IMR-90 (cell line): Measurements from ENCODE around the gene SPEF2. TPM values are rescaled to one million over a fixed set of nuclear protein-coding genes. Genes with fewer than 3 reads are reported as not detected.

Source experiments
- ATAC-seq: fragments of 200-7000 bp; cut with Tn5 transposase; 2 replicates; pipeline ENCODE4 v1.9.1; 2020; ENCODE audit warnings: low read depth, mild to moderate bottlenecking, moderate library complexity
- BruUV-seq: library from RNA; stranded (reverse); fragments of 400-500 nt; replicated peaks from 2 replicates; lab custom pipeline; 2021; lab: Mats Ljungman, UMichigan
- CTCF ChIA-PET: fragments of 300-600 bp; formaldehyde crosslinking; extraction: SDS; loops from one replicate; lab custom pipeline; 2021; ENCODE audit warnings: antibody characterized with exemption; lab: Yijun Ruan, JAX
- POLR2A ChIA-PET: fragments of 300-600 bp; sonication (Branson Sonifier 250); formaldehyde crosslinking; loops from one replicate; lab custom pipeline; 2022; ENCODE audit warnings: antibody characterized with exemption; ENCODE audit not compliant: unreplicated experiment; lab: Charles Lee
- DNase-seq: peaks from one replicate; pipeline ENCODE4 v3.0.0; 2013
- H2AFZ ChIP-seq: replicated peaks from 2 replicates; pipeline ENCODE3; 2013; ENCODE audit warnings: low read length, mild to moderate bottlenecking; ENCODE audit not compliant: poor library complexity
- H2AK5ac ChIP-seq: 2 replicates; pipeline ENCODE4 v1.6.1; 2013; ENCODE audit warnings: low read depth, low read length, inconsistent platforms
- H2AK9ac ChIP-seq: replicated peaks from 2 replicates; pipeline ENCODE3; 2013; ENCODE audit warnings: mild to moderate bottlenecking, low read depth, low read length, moderate library complexity; ENCODE audit not compliant: poor library complexity
- H2BK120ac ChIP-seq: 2 replicates; pipeline ENCODE4 v1.6.1; 2013; ENCODE audit warnings: low read depth, low read length, inconsistent platforms
- H2BK15ac ChIP-seq: 3 replicates; pipeline ENCODE4 v1.6.1; 2013; ENCODE audit warnings: low read depth, low read length, inconsistent platforms
- H2BK20ac ChIP-seq: 2 replicates; pipeline ENCODE4 v1.6.1; 2013; ENCODE audit warnings: low read depth, mild to moderate bottlenecking, inconsistent platforms, low read length, moderate library complexity
- H2BK5ac ChIP-seq: 2 replicates; pipeline ENCODE4 v1.6.1; 2013; ENCODE audit warnings: mild to moderate bottlenecking, low read depth, low read length, inconsistent platforms; ENCODE audit not compliant: poor library complexity, severe bottlenecking
- H3K14ac ChIP-seq: replicated peaks from 2 replicates; pipeline ENCODE4 v1.6.1; 2013; ENCODE audit warnings: low read depth, low read length, inconsistent platforms
- H3K18ac ChIP-seq: 2 replicates; pipeline ENCODE4 v1.6.1; 2013; ENCODE audit warnings: low read depth, low read length, control low read depth
- H3K23ac ChIP-seq: 2 replicates; pipeline ENCODE4 v1.6.1; 2013; ENCODE audit warnings: low read depth, low read length, inconsistent platforms
- H3K27ac ChIP-seq: 2 replicates; pipeline ENCODE4 v1.5.1; 2013; ENCODE audit warnings: mild to moderate bottlenecking, control low read depth, low read length; ENCODE audit not compliant: insufficient read depth
- H3K27me3 ChIP-seq: 2 replicates; pipeline ENCODE4 v1.6.1; 2013; ENCODE audit warnings: low read length; ENCODE audit not compliant: control insufficient read depth, insufficient read depth
- H3K36me3 ChIP-seq: 2 replicates; pipeline ENCODE4 v1.6.1; 2013; ENCODE audit warnings: low read length, mixed read lengths; ENCODE audit not compliant: control insufficient read depth, insufficient read depth
- H3K4ac ChIP-seq: 2 replicates; pipeline ENCODE4 v1.6.1; 2013; ENCODE audit warnings: low read depth, low read length, inconsistent platforms
- H3K4me1 ChIP-seq: 2 replicates; pipeline ENCODE4 v1.6.1; 2013; ENCODE audit warnings: low read length, mixed read lengths; ENCODE audit not compliant: control insufficient read depth, insufficient read depth
- H3K4me2 ChIP-seq: 2 replicates; pipeline ENCODE4 v1.6.1; 2013; ENCODE audit warnings: low read depth, mild to moderate bottlenecking, control low read depth, low read length, moderate library complexity
- H3K4me3 ChIP-seq: 2 replicates; pipeline ENCODE4 v1.5.1; 2013; ENCODE audit warnings: low read depth, mild to moderate bottlenecking, control low read depth, low read length, moderate library complexity; ENCODE audit not compliant: insufficient read depth
- H3K56ac ChIP-seq: 2 replicates; pipeline ENCODE4 v1.6.1; 2013; ENCODE audit warnings: low read length, inconsistent platforms; ENCODE audit not compliant: insufficient read depth; ENCODE audit errors: extremely low read depth
- H3K79me1 ChIP-seq, 2 experiments: 2 replicates each; pipeline ENCODE4 v1.6.1; 2013; ENCODE audit warnings: low read length in 2 of 2, inconsistent platforms in 1 of 2, low read depth in 1 of 2
- H3K9ac ChIP-seq: 2 replicates; pipeline ENCODE4 v1.6.1; 2013; ENCODE audit warnings: low read depth, low read length, control low read depth
- H3K9me1 ChIP-seq: 2 replicates; pipeline ENCODE4 v1.6.1; 2013; ENCODE audit warnings: low read length, inconsistent platforms; ENCODE audit not compliant: insufficient read depth
- H3K9me3 ChIP-seq: 2 replicates; pipeline ENCODE4 v1.6.1; 2013; ENCODE audit warnings: low read length; ENCODE audit not compliant: control insufficient read depth, insufficient read depth
- H4K20me1 ChIP-seq: 2 replicates; pipeline ENCODE4 v1.6.1; 2013; ENCODE audit warnings: low read length, inconsistent platforms; ENCODE audit not compliant: insufficient read depth
- H4K5ac ChIP-seq: 2 replicates; pipeline ENCODE4 v1.6.1; 2013; ENCODE audit warnings: mild to moderate bottlenecking, low read depth, low read length, control low read depth
- H4K8ac ChIP-seq, 2 experiments: 2 replicates each; pipeline ENCODE4 v1.6.1; 2013; ENCODE audit warnings: low read depth in 2 of 2, low read length in 2 of 2, control low read depth in 1 of 2, inconsistent platforms in 1 of 2
- H4K91ac ChIP-seq: 2 replicates; pipeline ENCODE4 v1.6.1; 2013; ENCODE audit warnings: low read depth, low read length, inconsistent platforms; ENCODE audit not compliant: insufficient read depth
- FOS ChIP-seq: fragments of 150-350 bp; IDR thresholded peaks from 2 replicates; pipeline ENCODE4 v1.6.1; 2016; ENCODE audit warnings: low read depth, low read length
- MAFK ChIP-seq: IDR thresholded peaks from 2 replicates; pipeline ENCODE4 v1.6.1; 2012; ENCODE audit warnings: low read depth, low read length, improper control_type of control experiment
- MXI1 ChIP-seq: IDR thresholded peaks from 2 replicates; pipeline ENCODE4 v1.6.1; 2012; ENCODE audit warnings: low read depth, mild to moderate bottlenecking, low read length, moderate library complexity, borderline replicate concordance
- POLR2A ChIP-seq: IDR thresholded peaks from 2 replicates; pipeline ENCODE4 v1.6.1; 2012; ENCODE audit warnings: mild to moderate bottlenecking, low read depth, low read length
- RCOR1 ChIP-seq: IDR thresholded peaks from 2 replicates; pipeline ENCODE4 v1.6.1; 2012; ENCODE audit warnings: mild to moderate bottlenecking, low read length, improper control_type of control experiment; ENCODE audit not compliant: insufficient replicate concordance
- SMC3 ChIP-seq: fragments of 150-350 bp; IDR thresholded peaks from 2 replicates; pipeline ENCODE4 v1.6.1; 2016; ENCODE audit warnings: low read depth, mild to moderate bottlenecking, antibody characterized with exemption, low read length, moderate library complexity
- WGBS, 2 experiments: methylation state at CpG; one replicate each; pipeline versions ENCODE4 v1.1.5 to v1.1.7; 2013; ENCODE audit warnings: missing lambda C conversion rate in 2 of 2; ENCODE audit not compliant: insufficient read length in 1 of 2; ENCODE audit errors: extremely low coverage in 2 of 2; 5-methylcytosine and 5-hydroxymethylcytosine counted together
- dilution Hi-C: fragments of 300-500 bp; cut with HindIII; formaldehyde crosslinking; loops from one replicate; pipeline ENCODE4 v1.14.3; 2018; ENCODE audit warnings: low sequenced_read_pairs; ENCODE audit not compliant: unreplicated experiment
- in situ Hi-C: fragments of 300-500 bp; cut with MboI; formaldehyde crosslinking; loops from 3 replicates; pipeline ENCODE4 v1.14.3; 2019; ENCODE audit warnings: low sequenced_read_pairs, inconsistent platforms, mixed read lengths
- intact Hi-C: fragments of 100-400 bp; cut with micrococcal nuclease; formaldehyde crosslinking; loops from 2 replicates; pipeline ENCODE4 v1.10.0; 2022
- polyA plus RNA-seq, 3 experiments: library from polyadenylated mRNA; depleted of rRNA; stranded (reverse); fragments of >200 nt; gene quantifications; 2 replicates each; pipeline ENCODE4 v1.2.3, GENCODE V29; 2012; ENCODE audit warnings: low replicate concordance in 1 of 3
- total RNA-seq: library from RNA; depleted of rRNA; stranded (reverse); fragments of >200 nt; gene quantifications from 2 replicates; pipeline ENCODE4 v1.2.3, GENCODE V29; 2012
- TF ChIP-seq, protein P1 (sequence below): fragments of 150-350 bp; IDR thresholded peaks from 2 replicates; pipeline ENCODE4 v1.6.1; 2017; ENCODE audit warnings: mild to moderate bottlenecking, antibody characterized with exemption, low read length, low read depth

SPEF2 gene
- total and polyA plus RNA-seq, 2 of the 4 experiments (the other 2 are of a cell fraction): 1.7 to 2.3 TPM

DNA sequence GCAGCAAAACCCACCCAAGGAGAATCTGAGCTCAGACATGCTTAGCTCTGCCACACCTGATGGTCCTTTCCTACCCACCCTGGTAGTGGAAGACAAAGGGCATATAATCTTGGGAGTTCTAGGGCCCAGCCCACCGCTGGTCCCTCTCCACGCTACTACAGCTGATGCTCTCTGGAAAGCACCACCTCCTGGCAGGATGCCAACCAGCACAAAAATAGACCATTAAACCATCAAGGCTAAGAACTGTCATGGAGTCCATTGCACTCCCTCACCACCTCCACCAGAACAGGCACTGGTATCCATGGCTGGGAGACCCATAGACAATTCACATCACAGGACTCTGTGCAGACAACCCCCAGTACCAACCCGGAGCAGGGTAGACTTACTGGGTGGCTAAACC lies 128.0 kb downstream of the SPEF2 start:
- H4K5ac ChIP-seq: no peak overlapping the region
- no peak for TF ChIP-seq RCOR1
- no peak for TF ChIP-seq POLR2A
- TF ChIP-seq FOS: no peak
- no peak for TF ChIP-seq MXI1
- TF ChIP-seq, protein P1, sequence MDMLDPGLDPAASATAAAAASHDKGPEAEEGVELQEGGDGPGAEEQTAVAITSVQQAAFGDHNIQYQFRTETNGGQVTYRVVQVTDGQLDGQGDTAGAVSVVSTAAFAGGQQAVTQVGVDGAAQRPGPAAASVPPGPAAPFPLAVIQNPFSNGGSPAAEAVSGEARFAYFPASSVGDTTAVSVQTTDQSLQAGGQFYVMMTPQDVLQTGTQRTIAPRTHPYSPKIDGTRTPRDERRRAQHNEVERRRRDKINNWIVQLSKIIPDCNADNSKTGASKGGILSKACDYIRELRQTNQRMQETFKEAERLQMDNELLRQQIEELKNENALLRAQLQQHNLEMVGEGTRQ: no peak
- no peak for TF ChIP-seq SMC3
- TF ChIP-seq MAFK: no peak
- ATAC-seq (no peak), DNase-seq (no peak)
- H3K4me3 ChIP-seq: no peak overlapping the region
- H3K79me1 ChIP-seq: no peaks in the 10 kb centered on the region
- H3K56ac ChIP-seq: no peak overlapping the region
- H3K23ac ChIP-seq: no peak overlapping the region
- no peak overlapping the region for H3K14ac ChIP-seq
- H3K9ac ChIP-seq: no peak overlapping the region
- no peak overlapping the region for H3K27ac ChIP-seq
- in situ Hi-C loops: no loop called here
- H2BK15ac ChIP-seq: no peak overlapping the region
- H3K9me1 ChIP-seq: no peaks in the 10 kb centered on the region
- no peaks in the 10 kb centered on the region for H3K4me1 ChIP-seq
- no peak overlapping the region for H2BK20ac ChIP-seq
- intact Hi-C loops: no loop called here
- H3K27me3 ChIP-seq: no peaks in the 10 kb centered on the region
- no peak overlapping the region for H2BK120ac ChIP-seq
- H3K36me3 ChIP-seq: no peaks in the 10 kb centered on the region
- no peak overlapping the region for H4K91ac ChIP-seq
- dilution Hi-C loops: no loop called here
- BruUV-seq: no TSS peak
- H4K20me1 ChIP-seq: no peaks in the 10 kb centered on the region
- no peak overlapping the region for H3K4ac ChIP-seq
- ChIA-PET POLR2A (no interaction called here), CTCF (interaction anchor here (1.7 kb wide), 1 partner anchor 95 kb away, joined by 8 read pairs; no protein-coding TSS in a partner anchor)
- no peak overlapping the region for H3K4me2 ChIP-seq
- no peak overlapping the region for H2AK9ac ChIP-seq
- WGBS, 2 experiments: no CpG with 5 or more reads among the region's 3 CpGs
- no peak overlapping the region for H4K8ac ChIP-seq
- H3K9me3 ChIP-seq: no peaks in the 10 kb centered on the region
- no peak overlapping the region for H2AFZ ChIP-seq
- no peak overlapping the region for H3K18ac ChIP-seq
- H2AK5ac ChIP-seq: no peak overlapping the region
- H2BK5ac ChIP-seq: no peak overlapping the region
